Prostate gland (tissue), 2 donors: ENCODE results near the gene POLD1.

Experiments used
- POLR2AphosphoS5 ChIP-seq: sonication (generic); formaldehyde crosslinking; IDR thresholded peaks from one replicate; pipeline ENCODE4 v1.6.1; 2017; ENCODE audit warnings: antibody characterized with exemption
- TF ChIP-seq, protein P1 (sequence below), 4 experiments: fragments of 200-600 bp in 2 of 4; fragments of 450-650 bp in 2 of 4; sonication (generic) in 2 of 4; IDR thresholded peaks; 1 replicate in 3 of 4; 2 replicates in 1 of 4; pipeline ENCODE4 v1.5.1; 2016 to 2019; ENCODE audit warnings: antibody characterized with exemption in 4 of 4, mild to moderate bottlenecking in 2 of 4, moderate library complexity in 2 of 4

GRCh38 chr19:50349277-50350057 is 34.7 kb upstream of the POLD1 start:
- TF ChIP-seq, protein P1, sequence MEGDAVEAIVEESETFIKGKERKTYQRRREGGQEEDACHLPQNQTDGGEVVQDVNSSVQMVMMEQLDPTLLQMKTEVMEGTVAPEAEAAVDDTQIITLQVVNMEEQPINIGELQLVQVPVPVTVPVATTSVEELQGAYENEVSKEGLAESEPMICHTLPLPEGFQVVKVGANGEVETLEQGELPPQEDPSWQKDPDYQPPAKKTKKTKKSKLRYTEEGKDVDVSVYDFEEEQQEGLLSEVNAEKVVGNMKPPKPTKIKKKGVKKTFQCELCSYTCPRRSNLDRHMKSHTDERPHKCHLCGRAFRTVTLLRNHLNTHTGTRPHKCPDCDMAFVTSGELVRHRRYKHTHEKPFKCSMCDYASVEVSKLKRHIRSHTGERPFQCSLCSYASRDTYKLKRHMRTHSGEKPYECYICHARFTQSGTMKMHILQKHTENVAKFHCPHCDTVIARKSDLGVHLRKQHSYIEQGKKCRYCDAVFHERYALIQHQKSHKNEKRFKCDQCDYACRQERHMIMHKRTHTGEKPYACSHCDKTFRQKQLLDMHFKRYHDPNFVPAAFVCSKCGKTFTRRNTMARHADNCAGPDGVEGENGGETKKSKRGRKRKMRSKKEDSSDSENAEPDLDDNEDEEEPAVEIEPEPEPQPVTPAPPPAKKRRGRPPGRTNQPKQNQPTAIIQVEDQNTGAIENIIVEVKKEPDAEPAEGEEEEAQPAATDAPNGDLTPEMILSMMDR (IDR thresholded peaks at IDR 0.05), result no peak
- TF ChIP-seq POLR2AphosphoS5, result no peak
